ENCODE results near the gene BCAS1. TPM values are rescaled to one million over a fixed set of nuclear protein-coding genes. Genes with fewer than 3 reads are reported as not detected.

The BCAS1 gene
- total RNA-seq, 1 donor = not detected

DNA sequence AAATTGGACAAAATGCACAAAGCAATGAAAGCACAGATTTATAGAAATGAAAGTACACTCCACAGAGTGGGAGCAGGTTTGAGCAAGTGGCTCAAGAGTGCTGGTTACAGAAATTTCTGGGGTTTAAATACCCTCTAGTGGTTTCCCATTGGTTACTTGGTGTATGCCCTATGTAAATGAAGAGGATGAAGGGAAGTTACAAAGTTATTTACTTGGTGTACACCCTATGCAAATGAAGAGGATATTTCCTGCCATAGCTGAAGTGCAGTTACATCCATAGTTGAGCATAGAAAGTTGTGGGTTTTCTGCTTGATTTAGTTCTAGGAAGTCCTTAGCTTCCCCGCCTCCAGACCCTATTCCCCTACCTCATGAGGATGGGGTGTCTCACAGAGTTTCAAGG, 22.7 kb downstream of the BCAS1 start:
- Histone ChIP-seq H3K27me3 (ENCODE audit: insufficient read depth, low read length) (no peaks in the 10 kb centered on the region), H2AFZ (ENCODE audit: low read length) (no peak overlapping the region), H3K4me1 (ENCODE audit: insufficient read depth, low read length) (peaks cover 14% of the 10 kb centered on the region), H3K79me2 (ENCODE audit: insufficient read depth, low read length) (no peaks in the 10 kb centered on the region), H4K20me1 (ENCODE audit: insufficient read depth, low read length) (no peaks in the 10 kb centered on the region), H3K4me2 (ENCODE audit: insufficient read depth, low read length) (no peak overlapping the region), H3K27ac (ENCODE audit: low read depth, low read length) (no peak overlapping the region), H3K4me3 (ENCODE audit: insufficient read depth, low read length) (no peak overlapping the region), H3K9me3 (ENCODE audit: low read depth, low read length) (peaks cover 3% of the 10 kb centered on the region), H3K36me3 (ENCODE audit: insufficient read depth, low read length) (no peaks in the 10 kb centered on the region)
- no peak for TF ChIP-seq CTCF (IDR thresholded peaks at IDR 0.05; ENCODE audit: extremely low read depth, low read depth, low read length)
- DNase-seq (ENCODE audit: insufficient read length, low spot score, missing footprints) = no peak

GRCh38 chr20:54047048-54047447, 23.3 kb downstream of the BCAS1 start:
- no peak for TF ChIP-seq CTCF (IDR thresholded peaks at IDR 0.05; ENCODE audit: extremely low read depth, low read depth, low read length)
- no peaks in the 10 kb centered on the region for H3K36me3 ChIP-seq (ENCODE audit: insufficient read depth, low read length)
- H3K4me1 ChIP-seq (ENCODE audit: insufficient read depth, low read length) = peaks cover 14% of the 10 kb centered on the region

DNA sequence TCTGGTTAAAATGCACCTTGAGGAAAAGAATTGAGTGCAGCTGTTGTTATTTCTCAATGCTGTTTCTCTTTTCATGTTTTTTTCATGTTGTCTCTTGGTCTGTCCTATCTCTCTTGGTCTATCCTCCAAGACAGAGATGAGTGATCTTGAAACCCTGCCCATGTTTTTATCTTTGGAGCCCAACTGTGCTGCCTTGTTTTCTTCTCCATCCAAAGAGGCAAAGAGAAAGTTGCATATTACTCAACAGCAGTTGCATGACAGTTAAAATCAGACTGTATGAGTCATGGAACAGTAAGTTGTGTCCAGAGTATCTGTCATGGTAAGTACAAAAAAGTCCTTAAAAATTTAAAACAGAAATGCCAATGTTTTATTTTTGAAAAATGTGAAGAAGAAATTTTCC, 26.2 kb downstream of the BCAS1 start:
- H3K4me2 ChIP-seq (ENCODE audit: insufficient read depth, low read length) = peak overlapping the region; percentile 15
- H3K9me3 ChIP-seq (ENCODE audit: low read depth, low read length) = no peaks in the 10 kb centered on the region
- no peaks in the 10 kb centered on the region for H3K27me3 ChIP-seq (ENCODE audit: insufficient read depth, low read length)
- DNase-seq (ENCODE audit: insufficient read length, low spot score, missing footprints) = peak; percentile 73
- H3K79me2 ChIP-seq (ENCODE audit: insufficient read depth, low read length) = no peaks in the 10 kb centered on the region
- H3K27ac ChIP-seq (ENCODE audit: low read depth, low read length) = no peak overlapping the region
- no peaks in the 10 kb centered on the region for H3K36me3 ChIP-seq (ENCODE audit: insufficient read depth, low read length)
- TF ChIP-seq CTCF (IDR thresholded peaks at IDR 0.05; ENCODE audit: extremely low read depth, low read depth, low read length) = no peak
- peaks cover 14% of the 10 kb centered on the region for H3K4me1 ChIP-seq (ENCODE audit: insufficient read depth, low read length)
- no peaks in the 10 kb centered on the region for H4K20me1 ChIP-seq (ENCODE audit: insufficient read depth, low read length)
- no peak overlapping the region for H3K4me3 ChIP-seq (ENCODE audit: insufficient read depth, low read length)
- H2AFZ ChIP-seq (ENCODE audit: low read length) = no peak overlapping the region

More at GRCh38 chr20:54047048-54047447, 23.3 kb downstream of the BCAS1 start:
- no peaks in the 10 kb centered on the region for H3K79me2 ChIP-seq (ENCODE audit: insufficient read depth, low read length)
- no peak overlapping the region for H2AFZ ChIP-seq (ENCODE audit: low read length)
- H3K4me2 ChIP-seq (ENCODE audit: insufficient read depth, low read length) = no peak overlapping the region
- H4K20me1 ChIP-seq (ENCODE audit: insufficient read depth, low read length) = no peaks in the 10 kb centered on the region
- peaks cover 3% of the 10 kb centered on the region for H3K9me3 ChIP-seq (ENCODE audit: low read depth, low read length)
- DNase-seq (ENCODE audit: insufficient read length, low spot score, missing footprints) = no peak
- H3K4me3 ChIP-seq (ENCODE audit: insufficient read depth, low read length) = no peak overlapping the region
- no peaks in the 10 kb centered on the region for H3K27me3 ChIP-seq (ENCODE audit: insufficient read depth, low read length)
- H3K27ac ChIP-seq (ENCODE audit: low read depth, low read length) = no peak overlapping the region

- Histone ChIP-seq H3K36me3 (ENCODE audit: insufficient read depth, low read length) (no peaks in the 10 kb centered on the region), H3K27ac (ENCODE audit: low read depth, low read length) (no peak overlapping the region), H3K27me3 (ENCODE audit: insufficient read depth, low read length) (no peaks in the 10 kb centered on the region), H3K4me3 (ENCODE audit: insufficient read depth, low read length) (no peak overlapping the region), H3K9me3 (ENCODE audit: low read depth, low read length) (no peaks in the 10 kb centered on the region), H3K4me2 (ENCODE audit: insufficient read depth, low read length) (no peak overlapping the region), H3K4me1 (ENCODE audit: insufficient read depth, low read length) (peaks cover 8% of the 10 kb centered on the region), H4K20me1 (ENCODE audit: insufficient read depth, low read length) (no peaks in the 10 kb centered on the region), H3K79me2 (ENCODE audit: insufficient read depth, low read length) (no peaks in the 10 kb centered on the region), H2AFZ (ENCODE audit: low read length) (no peak overlapping the region)
- DNase-seq (ENCODE audit: insufficient read length, low spot score, missing footprints) = no peak
- no peak for TF ChIP-seq CTCF (IDR thresholded peaks at IDR 0.05; ENCODE audit: extremely low read depth, low read depth, low read length)
Observed at GRCh38 chr20:54043076-54043967, 27.1 kb downstream of the BCAS1 start.

Measured in osteoblast (primary cell).